Esophagus muscularis mucosa (tissue), 4 donors: ENCODE measurements around the gene CYP27A1.

Experiments
- CTCF ChIP-seq, 3 experiments: fragments of 200-600 bp in 2 of 3; fragments of 450-650 bp in 1 of 3; sonication (generic) in 2 of 3; IDR thresholded peaks; one replicate each; pipeline ENCODE4 v1.5.1; 2017 to 2019; ENCODE audit warnings: antibody characterized with exemption in 3 of 3, mild to moderate bottlenecking in 2 of 3, moderate library complexity in 1 of 3
- EP300 ChIP-seq: sonication (generic); formaldehyde crosslinking; IDR thresholded peaks from one replicate; pipeline ENCODE4 v1.6.1; 2017; ENCODE audit warnings: antibody characterized with exemption
- POLR2A ChIP-seq: fragments of 450-650 bp; IDR thresholded peaks from one replicate; pipeline ENCODE4 v1.6.1; 2017; ENCODE audit warnings: antibody characterized with exemption, moderate library complexity, mild to moderate bottlenecking, low read depth
- POLR2AphosphoS5 ChIP-seq, 2 donors: sonication (generic); formaldehyde crosslinking; IDR thresholded peaks; one replicate each; pipeline ENCODE4 v1.6.1; 2017; ENCODE audit warnings: antibody characterized with exemption in 2 of 2

GRCh38 chr2:218809515-218809914 is 27.6 kb downstream of the CYP27A1 start:
- TF ChIP-seq POLR2A (no peak), CTCF (IDR thresholded peaks at IDR 0.05) (no peak), POLR2AphosphoS5 (IDR thresholded peaks at IDR 0.05) (no peak), EP300 (no peak)
